Measurements from ENCODE around the gene TEX13C.

DNA sequence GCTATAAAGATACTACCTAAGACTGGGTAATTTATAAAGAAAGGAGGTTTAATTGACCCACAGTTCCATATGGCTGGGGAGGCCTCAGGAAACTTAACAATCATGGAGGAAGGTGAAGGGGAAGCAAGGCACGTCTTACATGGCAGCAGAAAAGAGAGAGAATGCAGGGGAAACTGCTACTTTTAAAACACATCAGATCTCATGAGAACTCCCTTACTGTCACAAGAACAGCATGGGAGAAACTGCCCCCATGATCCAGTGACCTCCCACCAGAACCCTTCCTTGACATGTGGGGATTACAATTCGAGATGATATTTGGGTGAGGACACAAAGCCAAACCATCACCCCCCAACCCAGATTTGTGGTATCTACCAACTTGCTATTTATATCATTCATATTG, 13.9 kb downstream of the TEX13C start:
- TF ChIP-seq, protein P1, sequence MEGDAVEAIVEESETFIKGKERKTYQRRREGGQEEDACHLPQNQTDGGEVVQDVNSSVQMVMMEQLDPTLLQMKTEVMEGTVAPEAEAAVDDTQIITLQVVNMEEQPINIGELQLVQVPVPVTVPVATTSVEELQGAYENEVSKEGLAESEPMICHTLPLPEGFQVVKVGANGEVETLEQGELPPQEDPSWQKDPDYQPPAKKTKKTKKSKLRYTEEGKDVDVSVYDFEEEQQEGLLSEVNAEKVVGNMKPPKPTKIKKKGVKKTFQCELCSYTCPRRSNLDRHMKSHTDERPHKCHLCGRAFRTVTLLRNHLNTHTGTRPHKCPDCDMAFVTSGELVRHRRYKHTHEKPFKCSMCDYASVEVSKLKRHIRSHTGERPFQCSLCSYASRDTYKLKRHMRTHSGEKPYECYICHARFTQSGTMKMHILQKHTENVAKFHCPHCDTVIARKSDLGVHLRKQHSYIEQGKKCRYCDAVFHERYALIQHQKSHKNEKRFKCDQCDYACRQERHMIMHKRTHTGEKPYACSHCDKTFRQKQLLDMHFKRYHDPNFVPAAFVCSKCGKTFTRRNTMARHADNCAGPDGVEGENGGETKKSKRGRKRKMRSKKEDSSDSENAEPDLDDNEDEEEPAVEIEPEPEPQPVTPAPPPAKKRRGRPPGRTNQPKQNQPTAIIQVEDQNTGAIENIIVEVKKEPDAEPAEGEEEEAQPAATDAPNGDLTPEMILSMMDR (conservative IDR thresholded peaks at IDR 0.05; ENCODE audit: low read depth in 2 of 2), result no peak
- TF ChIP-seq JUNB (IDR thresholded peaks at IDR 0.05; ENCODE audit: unreplicated experiment), result no peak
- no peak for TF ChIP-seq EZH2 (IDR thresholded peaks at IDR 0.05; ENCODE audit: low read depth, unreplicated experiment)
- no peak for TF ChIP-seq CREB1 (CRISPR knock-in tag; IDR thresholded peaks at IDR 0.05; ENCODE audit: low read depth)
- TF ChIP-seq, protein P2, sequence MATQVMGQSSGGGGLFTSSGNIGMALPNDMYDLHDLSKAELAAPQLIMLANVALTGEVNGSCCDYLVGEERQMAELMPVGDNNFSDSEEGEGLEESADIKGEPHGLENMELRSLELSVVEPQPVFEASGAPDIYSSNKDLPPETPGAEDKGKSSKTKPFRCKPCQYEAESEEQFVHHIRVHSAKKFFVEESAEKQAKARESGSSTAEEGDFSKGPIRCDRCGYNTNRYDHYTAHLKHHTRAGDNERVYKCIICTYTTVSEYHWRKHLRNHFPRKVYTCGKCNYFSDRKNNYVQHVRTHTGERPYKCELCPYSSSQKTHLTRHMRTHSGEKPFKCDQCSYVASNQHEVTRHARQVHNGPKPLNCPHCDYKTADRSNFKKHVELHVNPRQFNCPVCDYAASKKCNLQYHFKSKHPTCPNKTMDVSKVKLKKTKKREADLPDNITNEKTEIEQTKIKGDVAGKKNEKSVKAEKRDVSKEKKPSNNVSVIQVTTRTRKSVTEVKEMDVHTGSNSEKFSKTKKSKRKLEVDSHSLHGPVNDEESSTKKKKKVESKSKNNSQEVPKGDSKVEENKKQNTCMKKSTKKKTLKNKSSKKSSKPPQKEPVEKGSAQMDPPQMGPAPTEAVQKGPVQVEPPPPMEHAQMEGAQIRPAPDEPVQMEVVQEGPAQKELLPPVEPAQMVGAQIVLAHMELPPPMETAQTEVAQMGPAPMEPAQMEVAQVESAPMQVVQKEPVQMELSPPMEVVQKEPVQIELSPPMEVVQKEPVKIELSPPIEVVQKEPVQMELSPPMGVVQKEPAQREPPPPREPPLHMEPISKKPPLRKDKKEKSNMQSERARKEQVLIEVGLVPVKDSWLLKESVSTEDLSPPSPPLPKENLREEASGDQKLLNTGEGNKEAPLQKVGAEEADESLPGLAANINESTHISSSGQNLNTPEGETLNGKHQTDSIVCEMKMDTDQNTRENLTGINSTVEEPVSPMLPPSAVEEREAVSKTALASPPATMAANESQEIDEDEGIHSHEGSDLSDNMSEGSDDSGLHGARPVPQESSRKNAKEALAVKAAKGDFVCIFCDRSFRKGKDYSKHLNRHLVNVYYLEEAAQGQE (IDR thresholded peaks at IDR 0.05; ENCODE audit: unreplicated experiment), result no peak
- no peak for TF ChIP-seq EZH2phosphoT487 (IDR thresholded peaks at IDR 0.05; ENCODE audit: unreplicated experiment)
- no peak for TF ChIP-seq POLR2AphosphoS5 (IDR thresholded peaks at IDR 0.05; ENCODE audit: low read depth)
- TF ChIP-seq NANOG (IDR thresholded peaks at IDR 0.05; ENCODE audit: borderline replicate concordance), result no peak
- TF ChIP-seq, protein P3, sequence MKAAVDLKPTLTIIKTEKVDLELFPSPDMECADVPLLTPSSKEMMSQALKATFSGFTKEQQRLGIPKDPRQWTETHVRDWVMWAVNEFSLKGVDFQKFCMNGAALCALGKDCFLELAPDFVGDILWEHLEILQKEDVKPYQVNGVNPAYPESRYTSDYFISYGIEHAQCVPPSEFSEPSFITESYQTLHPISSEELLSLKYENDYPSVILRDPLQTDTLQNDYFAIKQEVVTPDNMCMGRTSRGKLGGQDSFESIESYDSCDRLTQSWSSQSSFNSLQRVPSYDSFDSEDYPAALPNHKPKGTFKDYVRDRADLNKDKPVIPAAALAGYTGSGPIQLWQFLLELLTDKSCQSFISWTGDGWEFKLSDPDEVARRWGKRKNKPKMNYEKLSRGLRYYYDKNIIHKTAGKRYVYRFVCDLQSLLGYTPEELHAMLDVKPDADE (IDR thresholded peaks at IDR 0.05), result no peak
- no peak for TF ChIP-seq ZNF114 (CRISPR knock-in tag; IDR thresholded peaks at IDR 0.05)
- no peak for TF ChIP-seq STAT1 (IDR thresholded peaks at IDR 0.05; ENCODE audit: unreplicated experiment)
